Raji (cell line): ENCODE results near the gene CAPN12.

ENCODE experiments used
- POLR2A ChIP-seq: IDR thresholded peaks from 2 replicates; pipeline ENCODE4 v1.6.1; 2011; ENCODE audit warnings: low read depth, low read length, control low read depth; ENCODE audit not compliant: insufficient read depth

The CAPN12 gene

DNA sequence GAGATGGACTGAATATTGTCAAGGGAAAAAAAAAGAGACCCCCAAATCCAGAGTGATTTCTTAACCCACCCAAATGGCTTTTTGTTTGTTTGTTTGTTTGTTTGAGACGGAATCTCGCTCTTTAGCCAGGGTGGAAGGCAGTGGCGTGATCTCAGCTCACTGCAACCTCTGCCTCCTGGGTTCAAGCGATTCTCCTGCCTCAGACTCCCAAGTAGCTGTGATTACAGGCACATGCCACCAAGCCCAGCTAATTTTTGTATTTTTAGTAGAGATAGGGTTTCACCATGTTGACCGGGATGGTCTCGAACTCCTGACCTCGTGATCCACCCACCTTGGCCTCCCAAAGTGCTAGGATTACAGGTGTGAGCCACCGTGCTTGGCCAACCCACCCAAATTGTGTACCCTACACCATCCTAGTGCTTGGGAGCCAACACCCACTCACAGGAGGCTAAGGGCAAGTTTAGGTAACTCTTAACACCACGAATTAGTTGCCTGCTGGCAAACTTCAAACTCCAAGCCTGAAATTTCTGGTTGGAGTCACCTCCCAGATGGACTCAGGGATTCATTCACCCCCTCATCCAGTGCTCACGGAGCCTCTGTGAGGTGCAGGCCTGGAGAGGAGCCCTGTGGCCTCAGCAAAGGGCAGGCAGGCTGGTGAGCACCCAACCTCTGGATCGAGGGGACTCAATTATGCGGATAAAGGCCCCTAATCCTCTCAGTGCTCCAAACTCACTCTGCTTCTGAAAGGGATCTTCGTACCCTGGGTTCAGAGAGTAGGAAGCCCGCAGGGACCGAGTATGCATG, 59.2 kb downstream of the CAPN12 start:
- TF ChIP-seq POLR2A, result no peak

DNA sequence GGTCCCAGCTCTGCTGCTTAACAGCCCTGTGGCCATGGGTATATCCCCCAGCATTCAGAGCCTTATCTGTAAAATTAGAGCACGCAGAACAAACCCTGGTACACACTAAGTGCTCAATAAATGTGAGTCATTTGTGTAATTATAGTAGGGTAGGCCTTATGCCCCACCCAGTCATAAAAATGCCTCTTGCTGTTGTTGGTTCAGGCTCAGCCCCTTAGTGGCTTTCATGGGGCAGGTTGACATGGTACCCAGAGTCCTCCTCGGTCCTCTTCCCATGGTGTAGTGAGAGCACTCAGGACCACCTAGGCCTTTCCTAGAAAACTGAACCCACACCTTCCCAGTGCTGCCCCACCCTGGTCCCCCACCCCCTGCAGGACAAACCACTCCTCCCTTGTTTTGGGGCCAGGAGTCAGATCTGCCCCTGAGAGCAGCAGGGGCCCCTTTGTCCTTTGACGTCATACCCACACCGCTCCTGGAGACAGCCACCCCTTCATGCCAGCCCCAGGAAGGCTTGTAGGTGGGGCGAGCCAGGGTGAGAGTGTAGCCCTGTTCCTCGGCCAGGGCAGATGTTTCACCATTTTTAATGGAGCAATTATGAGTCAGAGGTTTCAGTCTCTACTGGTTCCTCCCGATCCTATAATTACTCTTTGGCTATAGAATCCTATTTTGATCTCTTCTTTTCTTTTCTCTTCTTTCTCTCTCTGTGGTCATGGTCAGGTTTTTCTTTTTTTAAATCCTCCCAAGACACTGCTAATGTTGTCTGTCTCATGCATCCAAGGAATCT, 60.0 kb downstream of the CAPN12 start:
- no peak for TF ChIP-seq POLR2A

DNA sequence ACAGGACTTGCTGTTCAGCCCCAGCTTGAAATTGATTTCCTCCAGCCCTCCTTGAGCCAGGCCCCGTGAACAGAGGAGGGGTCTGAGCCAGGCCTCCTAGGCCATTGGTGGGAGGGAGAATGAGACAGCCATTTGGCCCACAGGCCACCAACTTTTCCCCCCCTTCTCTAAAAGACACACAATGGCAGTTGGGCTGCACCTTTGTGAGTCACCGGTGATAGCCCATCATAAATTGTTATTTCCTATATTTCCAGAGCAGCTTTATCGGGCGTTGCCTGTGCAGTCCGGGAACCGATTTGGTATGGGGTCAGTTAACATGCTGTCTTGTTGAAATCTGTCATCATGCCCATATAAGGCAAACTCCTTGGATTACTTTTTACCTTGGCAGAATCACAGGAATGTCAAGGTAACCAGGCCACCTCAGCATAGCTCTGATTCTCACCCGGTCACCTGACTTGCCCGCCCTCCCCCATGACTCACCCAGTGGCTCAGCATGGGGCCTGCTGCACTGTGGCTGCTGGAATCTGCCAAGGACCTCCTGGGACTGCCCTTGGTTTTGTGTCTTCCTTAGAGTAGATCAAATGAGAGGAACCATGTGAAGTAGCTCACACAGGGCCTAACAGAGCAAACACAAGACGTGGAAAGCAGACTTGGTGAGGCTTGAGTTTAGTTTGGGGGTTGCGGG, 60.7 kb downstream of the CAPN12 start:
- TF ChIP-seq POLR2A, result no peak

DNA sequence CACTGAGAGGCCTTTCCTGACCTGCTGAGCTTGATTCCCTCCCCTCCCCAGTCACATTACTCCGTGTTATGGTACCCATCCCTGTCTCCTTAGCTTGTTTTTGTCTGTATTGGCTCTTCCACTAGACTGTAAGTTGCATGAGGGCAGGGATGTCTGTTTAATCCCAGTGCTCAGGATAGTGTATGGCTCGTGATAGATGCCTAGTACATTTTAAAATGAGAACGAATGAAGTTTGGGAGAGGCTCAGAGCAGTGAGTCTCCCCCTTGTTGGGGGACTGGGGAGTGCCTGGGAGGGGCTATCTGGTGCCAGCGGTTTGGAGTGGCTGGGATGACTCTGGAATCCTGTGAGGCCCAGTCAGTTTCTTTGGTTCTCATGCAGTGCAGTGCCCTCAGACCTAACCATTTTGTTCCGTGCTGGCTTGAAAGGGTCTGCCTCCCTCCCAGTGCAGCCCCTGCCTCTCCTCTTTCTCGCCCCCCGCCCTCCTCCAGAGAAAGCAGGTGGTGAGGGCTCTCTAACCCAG, 61.3 kb downstream of the CAPN12 start:
- no peak for TF ChIP-seq POLR2A

DNA sequence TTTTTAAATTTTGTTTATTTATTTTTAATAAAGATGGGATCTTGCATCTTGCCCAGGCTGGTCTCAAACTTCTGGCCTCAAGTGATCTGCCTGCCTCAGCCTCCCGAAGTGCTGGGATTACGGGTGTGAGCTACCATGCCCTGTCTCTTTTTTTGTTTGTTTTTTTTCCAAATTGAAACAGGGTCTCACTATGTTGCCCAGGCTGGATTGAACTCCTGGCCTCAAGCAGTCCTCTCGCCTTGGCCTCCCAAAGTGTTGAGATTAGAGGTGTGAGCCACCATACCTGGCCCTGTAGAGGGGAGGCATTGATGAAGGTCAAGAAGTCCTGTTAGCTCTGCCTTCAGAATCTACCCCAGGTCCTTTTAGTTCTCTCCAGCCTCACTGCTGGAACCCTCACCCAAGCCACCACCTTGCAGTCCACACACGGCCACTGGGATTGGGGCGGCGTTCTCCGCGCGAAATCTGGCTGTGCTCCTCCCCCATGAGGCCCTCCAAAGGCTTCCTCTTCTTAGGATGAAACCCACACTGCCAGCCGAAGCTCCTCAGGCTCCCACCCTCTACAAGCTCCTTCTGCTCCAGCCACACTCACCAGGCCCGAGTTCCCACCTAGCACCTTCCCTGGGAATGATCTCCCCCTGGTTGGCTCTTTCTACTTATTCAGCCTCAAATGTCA, 61.9 kb downstream of the CAPN12 start:
- no peak for TF ChIP-seq POLR2A
